Tibial nerve (tissue), 4 donors: Measurements from ENCODE around the gene CELA2B. TPM values are rescaled to one million over a fixed set of nuclear protein-coding genes. Genes with fewer than 3 reads are reported as not detected.
"Not testable (repeated sequence)": the region's sequence is repeated elsewhere in the genome, so short reads cannot be mapped to it uniquely, and the experiment has no call there.

Source experiments
- DNase-seq, 2 donors: peaks; one replicate each; pipeline ENCODE4 v3.0.0-alpha.2; 2019; ENCODE audit warnings: low spot score in 2 of 2
- H3K27ac ChIP-seq, 4 donors: fragments of 200-600 bp; sonication (generic) in 3 of 4; one replicate each; pipeline ENCODE4 v1.5.1; 2017 to 2019; ENCODE audit warnings: mild to moderate bottlenecking in 1 of 4
- H3K27me3 ChIP-seq, 2 donors: fragments of 200-600 bp; sonication (generic) in 1 of 2; one replicate each; pipeline versions ENCODE4 v1.5.1 to v1.6.0; 2017 to 2019
- H3K36me3 ChIP-seq, 3 donors: fragments of 200-600 bp; sonication (generic); one replicate each; pipeline ENCODE4 v1.5.1; 2018 to 2019
- H3K4me1 ChIP-seq, 4 donors: fragments of 200-600 bp; sonication (generic) in 3 of 4; one replicate each; pipeline ENCODE4 v1.5.1; 2017 to 2019
- H3K4me3 ChIP-seq, 4 donors: fragments of 200-600 bp; sonication (generic) in 3 of 4; one replicate each; pipeline ENCODE4 v1.5.1; 2017 to 2019; ENCODE audit warnings: mild to moderate bottlenecking in 1 of 4, moderate library complexity in 1 of 4
- H3K9me3 ChIP-seq, 4 donors: fragments of 200-600 bp; sonication (generic) in 3 of 4; one replicate each; pipeline ENCODE4 v1.5.1; 2017 to 2019
- CTCF ChIP-seq, 5 experiments: fragments of 200-600 bp in 3 of 5; fragments of 450-650 bp in 2 of 5; sonication (generic) in 3 of 5; IDR thresholded peaks; one replicate each; pipeline ENCODE4 v1.5.1; 2016 to 2019; ENCODE audit warnings: antibody characterized with exemption in 5 of 5, mild to moderate bottlenecking in 3 of 5, moderate library complexity in 2 of 5
- EP300 ChIP-seq, 2 donors: sonication (generic); formaldehyde crosslinking; IDR thresholded peaks; one replicate each; pipeline ENCODE4 v1.6.1; 2017; ENCODE audit warnings: antibody characterized with exemption in 2 of 2, mild to moderate bottlenecking in 1 of 2
- POLR2A ChIP-seq, 2 donors: fragments of 450-650 bp; IDR thresholded peaks; one replicate each; pipeline ENCODE4 v1.6.1; 2017; ENCODE audit warnings: antibody characterized with exemption in 2 of 2, mild to moderate bottlenecking in 2 of 2, moderate library complexity in 2 of 2
- WGBS, 2 donors: methylation state at CpG; one replicate each; pipeline ENCODE4 v1.1.5; 2018; 5-methylcytosine and 5-hydroxymethylcytosine counted together
- total RNA-seq, 4 donors: library from RNA; depleted of rRNA; stranded (reverse); fragments of >200 nt; gene quantifications; one replicate each; pipeline ENCODE4 v1.1.0, GENCODE V29; 2016

The CELA2B gene
- total RNA-seq: not detected

- 66 to 68% methylated on average over 5 of the region's 5 CpGs for WGBS, 2 donors
- TF ChIP-seq EP300 (IDR thresholded peaks at IDR 0.05) (no peak), CTCF (IDR thresholded peaks at IDR 0.05) (no peak), POLR2A (IDR thresholded peaks at IDR 0.05) (no peak)
- Histone ChIP-seq H3K4me3 (no peak within 1 kb of the TSS), H3K9me3 (peaks cover 0 to 4% (median 0%) of the 10 kb centered on the region in 4 donors), H3K27ac (no peak within 1 kb of the TSS), H3K36me3 (no peaks in the 10 kb centered on the region), H3K4me1 (no peaks in the 10 kb centered on the region), H3K27me3 (no peaks in the 10 kb centered on the region)
- DNase-seq: no peak
Measured at GRCh38 chr1:15475752-15476314, at the start of gene CELA2B. Gene CELA2B (plus strand): TSS chr1:15476104. CDS start chr1:15476126, 22 bp downstream.

- peak overlapping the region in 2 of 4 donors; percentile 32 to 62 for H3K27ac ChIP-seq
- TF ChIP-seq CTCF (IDR thresholded peaks at IDR 0.05) (peak in 3 of 5 experiments; percentile 18 to 58 (median 31)), POLR2A (IDR thresholded peaks at IDR 0.05) (no peak), EP300 (IDR thresholded peaks at IDR 0.05) (no peak)
Measured at GRCh38 chr1:15426492-15427279, 49.2 kb upstream of the CELA2B start.

GRCh38 chr1:15427280-15427666, 48.6 kb upstream of the CELA2B start:
- Histone ChIP-seq H3K4me1 (peaks cover 0 to 10% (median 2%) of the 10 kb centered on the region in 4 donors), H3K36me3 (peaks cover 0 to 40% (median 0%) of the 10 kb centered on the region in 3 donors), H3K27me3 (no peaks in the 10 kb centered on the region), H3K4me3 (no peak overlapping the region), H3K27ac (peak overlapping the region in 2 of 4 donors; percentile 32 to 62), H3K9me3 (no peaks in the 10 kb centered on the region)
- DNase-seq: no peak
- no peak for TF ChIP-seq EP300 (IDR thresholded peaks at IDR 0.05)
- no peak for TF ChIP-seq POLR2A (IDR thresholded peaks at IDR 0.05)
- no peak for TF ChIP-seq CTCF (IDR thresholded peaks at IDR 0.05)
- WGBS, 2 donors: 65% methylated on average over 5 to 6 of the region's 6 CpGs

More at GRCh38 chr1:15426492-15427279, 49.2 kb upstream of the CELA2B start:
- WGBS, 2 donors: 68 to 69% methylated on average over 20 to 23 of the region's 30 CpGs
- Histone ChIP-seq H3K4me3 (no peak overlapping the region), H3K9me3 (no peaks in the 10 kb centered on the region), H3K4me1 (peaks cover 0 to 12% (median 2%) of the 10 kb centered on the region in 4 donors), H3K36me3 (peaks cover 0 to 40% (median 0%) of the 10 kb centered on the region in 3 donors), H3K27me3 (no peaks in the 10 kb centered on the region)
- peak in 1 of 2 donors; percentile 26 for DNase-seq

GRCh38 chr1:15428252-15428651, 47.7 kb upstream of the CELA2B start:
- H3K4me3 ChIP-seq, H3K27me3 ChIP-seq, H3K27ac ChIP-seq, H3K9me3 ChIP-seq, DNase-seq: not testable (repeated sequence)
- WGBS, 2 donors: 87 to 89% methylated on average over 11 of the region's 11 CpGs
- Histone ChIP-seq H3K36me3 (peaks cover 0 to 40% (median 0%) of the 10 kb centered on the region in 3 donors), H3K4me1 (peaks cover 0 to 10% (median 2%) of the 10 kb centered on the region in 4 donors)

GRCh38 chr1:15428815-15429435, 47.0 kb upstream of the CELA2B start:
- Histone ChIP-seq H3K9me3 (no peaks in the 10 kb centered on the region), H3K36me3 (peaks cover 0 to 40% (median 0%) of the 10 kb centered on the region in 3 donors), H3K27ac (no peak overlapping the region), H3K4me3 (no peak overlapping the region), H3K27me3 (no peaks in the 10 kb centered on the region), H3K4me1 (peaks cover 0 to 10% (median 2%) of the 10 kb centered on the region in 4 donors)
- no peak for DNase-seq
- no peak for TF ChIP-seq POLR2A (IDR thresholded peaks at IDR 0.05)
- no peak for TF ChIP-seq EP300 (IDR thresholded peaks at IDR 0.05)
- TF ChIP-seq CTCF (IDR thresholded peaks at IDR 0.05): no peak
- WGBS, 2 donors: 76 to 82% methylated on average over 16 to 17 of the region's 18 CpGs
